Measurements from ENCODE around the gene SNN.

DNA sequence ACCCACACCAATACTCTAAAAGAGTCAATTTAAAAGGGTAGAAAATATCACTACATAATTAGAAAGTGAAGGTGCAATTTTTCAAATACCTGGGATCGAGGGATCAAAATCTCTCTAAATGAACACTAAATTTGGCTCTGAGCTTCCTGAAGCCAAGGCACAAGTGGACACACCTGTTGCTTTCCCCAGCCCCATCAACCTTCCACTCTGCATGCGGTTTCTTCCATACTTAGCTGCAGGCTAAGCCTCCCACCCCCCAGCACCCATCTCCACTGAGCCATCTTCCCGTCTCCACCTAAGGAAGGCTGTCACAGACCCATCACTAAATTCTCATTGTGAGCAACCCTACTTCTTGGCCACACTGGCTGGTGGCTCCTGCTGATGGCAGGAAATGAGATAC lies 43.9 kb downstream of the SNN start:
- TF ChIP-seq POLR2A (IDR thresholded peaks at IDR 0.05; ENCODE audit: low read depth) (no peak), EP300 (IDR thresholded peaks at IDR 0.05) (no peak), POLR2AphosphoS5 (IDR thresholded peaks at IDR 0.05) (no peak)
- TF ChIP-seq, protein P1, sequence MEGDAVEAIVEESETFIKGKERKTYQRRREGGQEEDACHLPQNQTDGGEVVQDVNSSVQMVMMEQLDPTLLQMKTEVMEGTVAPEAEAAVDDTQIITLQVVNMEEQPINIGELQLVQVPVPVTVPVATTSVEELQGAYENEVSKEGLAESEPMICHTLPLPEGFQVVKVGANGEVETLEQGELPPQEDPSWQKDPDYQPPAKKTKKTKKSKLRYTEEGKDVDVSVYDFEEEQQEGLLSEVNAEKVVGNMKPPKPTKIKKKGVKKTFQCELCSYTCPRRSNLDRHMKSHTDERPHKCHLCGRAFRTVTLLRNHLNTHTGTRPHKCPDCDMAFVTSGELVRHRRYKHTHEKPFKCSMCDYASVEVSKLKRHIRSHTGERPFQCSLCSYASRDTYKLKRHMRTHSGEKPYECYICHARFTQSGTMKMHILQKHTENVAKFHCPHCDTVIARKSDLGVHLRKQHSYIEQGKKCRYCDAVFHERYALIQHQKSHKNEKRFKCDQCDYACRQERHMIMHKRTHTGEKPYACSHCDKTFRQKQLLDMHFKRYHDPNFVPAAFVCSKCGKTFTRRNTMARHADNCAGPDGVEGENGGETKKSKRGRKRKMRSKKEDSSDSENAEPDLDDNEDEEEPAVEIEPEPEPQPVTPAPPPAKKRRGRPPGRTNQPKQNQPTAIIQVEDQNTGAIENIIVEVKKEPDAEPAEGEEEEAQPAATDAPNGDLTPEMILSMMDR (IDR thresholded peaks at IDR 0.05) = no peak
